OCI-LY3 (cell line): ENCODE results near the gene KRT36.

Experiments
- H2AFZ ChIP-seq: fragments of 200-600, 300-600 bp; shearing (Covaris generic); 2 replicates; pipeline ENCODE4 v1.6.0; 2014; ENCODE audit warnings: antibody characterized with exemption, low read depth, low read length
- H3K27ac ChIP-seq: fragments of 200-600, 300-600 bp; sonication (generic); 2 replicates; pipeline ENCODE4 v1.5.1; 2014; ENCODE audit warnings: mild to moderate bottlenecking, low read length, moderate library complexity, mixed read lengths
- H3K27me3 ChIP-seq: fragments of 200-600, 300-600 bp; sonication (generic); 2 replicates; pipeline ENCODE4 v1.6.1; 2014; ENCODE audit warnings: low read depth, low read length, mixed read lengths
- H3K36me3 ChIP-seq: fragments of 200-600, 300-600 bp; sonication (generic); replicated peaks from 2 replicates; pipeline ENCODE3; 2014; ENCODE audit warnings: low read depth, low read length, mixed read lengths
- H3K4me1 ChIP-seq: fragments of 300-600, 200-600 bp; sonication (generic); 2 replicates; pipeline ENCODE4 v1.6.1; 2014; ENCODE audit warnings: low read length, mixed read lengths
- H3K4me2 ChIP-seq: fragments of 200-600, 300-600 bp; sonication (generic); 2 replicates; pipeline ENCODE4 v1.6.1; 2014; ENCODE audit warnings: low read length, mixed read lengths
- H3K4me3 ChIP-seq: fragments of 300-600, 200-600 bp; sonication (generic); 2 replicates; pipeline ENCODE4 v1.5.1; 2014; ENCODE audit warnings: antibody characterized with exemption, mild to moderate bottlenecking, low read length, moderate library complexity
- H3K79me2 ChIP-seq: fragments of 300-600, 200-600 bp; shearing (Covaris generic); 2 replicates; pipeline ENCODE4 v1.6.1; 2014; ENCODE audit warnings: mild to moderate bottlenecking, low read length, mixed read lengths
- H3K9ac ChIP-seq: fragments of 300-600, 200-600 bp; shearing (Covaris generic); 2 replicates; pipeline ENCODE4 v1.6.0; 2014; ENCODE audit warnings: mild to moderate bottlenecking, low read length, moderate library complexity
- H3K9me3 ChIP-seq: fragments of 200-600, 300-600 bp; shearing (Covaris generic); 2 replicates; pipeline ENCODE4 v1.6.1; 2014; ENCODE audit warnings: low read length, mixed read lengths; ENCODE audit not compliant: insufficient read depth
- H4K20me1 ChIP-seq: fragments of 200-600, 300-600 bp; sonication (generic); 2 replicates; pipeline ENCODE4 v1.6.1; 2016; ENCODE audit warnings: low read length, mixed read lengths; ENCODE audit not compliant: insufficient read depth
- EZH2phosphoT487 ChIP-seq: fragments of 200-600 bp; shearing (Covaris generic); IDR thresholded peaks from 2 replicates; pipeline ENCODE4 v1.6.1; 2018; ENCODE audit warnings: antibody characterized with exemption, mixed run types, low read depth
- TF ChIP-seq, protein P1 (sequence below): fragments of 200-600, 300-600 bp; sonication (generic); IDR thresholded peaks from 2 replicates; pipeline ENCODE4 v1.5.1; 2014; ENCODE audit warnings: antibody characterized with exemption, low read length, low read depth

Gene KRT36

DNA sequence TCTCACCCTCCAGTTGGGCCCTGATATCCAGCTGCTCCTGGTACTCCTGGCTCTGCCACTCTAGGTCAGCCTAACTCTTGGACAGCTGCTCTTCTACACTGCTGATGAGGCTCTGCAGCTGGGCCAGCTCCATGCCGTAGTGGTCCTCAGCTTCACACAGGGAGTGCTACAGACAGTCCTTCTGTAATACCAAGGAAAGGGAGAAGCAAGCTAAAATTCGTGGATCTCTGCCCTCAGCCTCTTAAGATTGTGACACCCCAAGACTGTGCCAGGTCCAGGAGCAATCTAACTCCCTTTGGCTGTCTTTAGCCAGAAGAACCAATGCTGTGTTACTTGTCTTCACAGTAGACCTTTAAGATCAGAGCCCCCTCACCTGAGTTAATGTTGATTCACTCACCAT is 41.2 kb downstream of the KRT36 start:
- Histone ChIP-seq H3K79me2 (no peaks in the 10 kb centered on the region), H3K4me1 (no peaks in the 10 kb centered on the region), H4K20me1 (no peaks in the 10 kb centered on the region), H3K27ac (no peak overlapping the region), H3K27me3 (peaks cover 38% of the 10 kb centered on the region), H3K9ac (no peak overlapping the region), H2AFZ (no peak overlapping the region), H3K36me3 (no peaks in the 10 kb centered on the region), H3K4me3 (no peak overlapping the region), H3K4me2 (no peak overlapping the region), H3K9me3 (no peaks in the 10 kb centered on the region)
- TF ChIP-seq, protein P1, sequence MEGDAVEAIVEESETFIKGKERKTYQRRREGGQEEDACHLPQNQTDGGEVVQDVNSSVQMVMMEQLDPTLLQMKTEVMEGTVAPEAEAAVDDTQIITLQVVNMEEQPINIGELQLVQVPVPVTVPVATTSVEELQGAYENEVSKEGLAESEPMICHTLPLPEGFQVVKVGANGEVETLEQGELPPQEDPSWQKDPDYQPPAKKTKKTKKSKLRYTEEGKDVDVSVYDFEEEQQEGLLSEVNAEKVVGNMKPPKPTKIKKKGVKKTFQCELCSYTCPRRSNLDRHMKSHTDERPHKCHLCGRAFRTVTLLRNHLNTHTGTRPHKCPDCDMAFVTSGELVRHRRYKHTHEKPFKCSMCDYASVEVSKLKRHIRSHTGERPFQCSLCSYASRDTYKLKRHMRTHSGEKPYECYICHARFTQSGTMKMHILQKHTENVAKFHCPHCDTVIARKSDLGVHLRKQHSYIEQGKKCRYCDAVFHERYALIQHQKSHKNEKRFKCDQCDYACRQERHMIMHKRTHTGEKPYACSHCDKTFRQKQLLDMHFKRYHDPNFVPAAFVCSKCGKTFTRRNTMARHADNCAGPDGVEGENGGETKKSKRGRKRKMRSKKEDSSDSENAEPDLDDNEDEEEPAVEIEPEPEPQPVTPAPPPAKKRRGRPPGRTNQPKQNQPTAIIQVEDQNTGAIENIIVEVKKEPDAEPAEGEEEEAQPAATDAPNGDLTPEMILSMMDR: no peak
- no peak for TF ChIP-seq EZH2phosphoT487

DNA sequence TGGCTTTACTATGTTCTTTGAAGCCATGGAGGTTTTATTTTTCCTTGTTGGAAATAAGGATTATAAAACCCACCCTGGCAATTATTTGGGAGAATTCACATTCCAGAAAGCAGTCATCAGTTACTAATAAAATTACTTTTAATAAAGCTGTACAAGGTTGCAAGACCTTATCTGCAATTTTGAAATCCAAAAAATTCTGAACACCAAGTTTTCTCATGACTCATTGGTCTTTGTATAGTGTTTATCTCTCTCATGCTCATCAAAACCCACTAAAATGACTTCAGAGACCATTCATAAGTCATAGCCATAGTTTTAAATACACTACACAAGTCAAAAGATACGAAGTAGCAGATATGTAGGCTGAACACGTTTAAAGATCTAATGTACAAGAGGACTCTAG is 42.9 kb downstream of the KRT36 start:
- H3K9me3 ChIP-seq: no peaks in the 10 kb centered on the region
- no peaks in the 10 kb centered on the region for H3K36me3 ChIP-seq
- TF ChIP-seq EZH2phosphoT487: no peak
- H3K27ac ChIP-seq: no peak overlapping the region
- H3K27me3 ChIP-seq: peaks cover 55% of the 10 kb centered on the region
- no peak overlapping the region for H3K4me3 ChIP-seq
- no peak overlapping the region for H3K9ac ChIP-seq
- H3K4me2 ChIP-seq: no peak overlapping the region
- no peaks in the 10 kb centered on the region for H3K4me1 ChIP-seq
- no peak overlapping the region for H2AFZ ChIP-seq
- no peaks in the 10 kb centered on the region for H3K79me2 ChIP-seq
- H4K20me1 ChIP-seq: no peaks in the 10 kb centered on the region

DNA sequence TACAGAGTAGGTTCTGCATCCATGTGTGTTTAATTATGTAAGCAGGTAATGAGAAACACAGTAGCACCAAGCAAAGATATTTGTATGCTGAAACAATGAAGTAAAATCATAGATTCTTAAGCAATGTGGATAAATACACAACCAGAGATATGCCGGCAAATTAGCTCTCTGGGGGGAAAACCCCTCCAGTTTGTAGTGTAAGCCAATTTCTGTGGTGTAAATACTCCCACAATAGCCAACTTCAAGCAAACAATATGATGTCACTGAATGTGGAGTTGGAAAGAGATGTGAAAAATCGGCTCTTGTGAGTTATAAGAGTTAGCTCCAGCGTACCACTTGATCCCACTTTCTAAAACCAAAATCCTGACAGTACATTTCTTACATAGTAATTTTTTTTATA is 45.1 kb downstream of the KRT36 start:
- Histone ChIP-seq H4K20me1 (no peaks in the 10 kb centered on the region), H2AFZ (no peak overlapping the region), H3K9ac (no peak overlapping the region), H3K36me3 (no peaks in the 10 kb centered on the region), H3K9me3 (no peaks in the 10 kb centered on the region), H3K4me2 (no peak overlapping the region), H3K4me1 (no peaks in the 10 kb centered on the region), H3K27me3 (peaks cover 59% of the 10 kb centered on the region), H3K4me3 (no peak overlapping the region), H3K27ac (no peak overlapping the region), H3K79me2 (no peaks in the 10 kb centered on the region)
- TF ChIP-seq EZH2phosphoT487: no peak
- TF ChIP-seq, protein P1: no peak

DNA sequence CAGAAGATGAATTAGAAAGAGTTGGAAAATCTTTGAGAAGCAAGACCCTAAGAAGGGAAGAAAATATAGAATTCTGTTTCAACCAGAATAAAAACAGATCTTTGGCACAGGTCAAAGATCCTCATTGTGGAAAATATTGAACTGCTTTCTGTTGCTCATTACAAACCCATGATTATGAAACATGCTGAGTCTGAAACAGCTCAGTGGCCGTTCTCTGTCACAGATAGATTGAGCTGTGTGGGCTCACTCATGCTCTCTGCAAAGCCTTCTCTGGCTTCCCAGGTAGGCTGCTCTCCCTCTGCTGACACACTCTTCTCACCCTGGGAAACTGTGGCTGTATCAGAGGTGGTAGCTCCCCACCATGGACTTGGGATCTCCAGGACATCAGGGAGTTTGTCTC is 45.5 kb downstream of the KRT36 start:
- H3K9ac ChIP-seq: no peak overlapping the region
- H3K27me3 ChIP-seq: peaks cover 59% of the 10 kb centered on the region
- H3K79me2 ChIP-seq: no peaks in the 10 kb centered on the region
- H3K4me3 ChIP-seq: no peak overlapping the region
- no peaks in the 10 kb centered on the region for H3K36me3 ChIP-seq
- H3K4me2 ChIP-seq: no peak overlapping the region
- H3K9me3 ChIP-seq: no peaks in the 10 kb centered on the region
- no peak for TF ChIP-seq EZH2phosphoT487
- TF ChIP-seq, protein P1: no peak
- H3K4me1 ChIP-seq: no peaks in the 10 kb centered on the region
- H4K20me1 ChIP-seq: no peaks in the 10 kb centered on the region
- no peak overlapping the region for H2AFZ ChIP-seq
- no peak overlapping the region for H3K27ac ChIP-seq

DNA sequence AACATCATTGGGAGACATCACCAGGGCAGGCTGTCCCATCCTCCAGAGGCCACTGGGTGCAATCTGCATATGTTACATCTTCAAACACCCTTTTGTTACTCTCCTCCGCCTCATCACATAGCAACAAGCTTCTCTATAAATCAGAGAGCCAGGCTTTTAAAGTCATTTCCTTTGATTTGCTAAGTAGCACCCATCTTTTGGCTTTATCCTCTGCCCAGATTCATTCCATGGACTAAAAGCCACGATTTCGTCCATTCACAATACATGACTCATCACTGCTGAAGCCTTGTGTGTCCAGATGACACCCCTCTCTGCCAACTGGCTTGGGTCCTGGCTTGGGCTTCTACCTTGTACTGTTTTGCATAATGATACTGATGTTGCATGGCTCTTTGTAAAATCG is 47.0 kb downstream of the KRT36 start:
- Histone ChIP-seq H3K27me3 (peaks cover 59% of the 10 kb centered on the region), H3K27ac (no peak overlapping the region), H4K20me1 (no peaks in the 10 kb centered on the region), H3K4me2 (no peak overlapping the region), H3K4me3 (no peak overlapping the region), H3K79me2 (no peaks in the 10 kb centered on the region), H3K9me3 (no peaks in the 10 kb centered on the region), H3K9ac (no peak overlapping the region), H3K36me3 (no peaks in the 10 kb centered on the region), H3K4me1 (no peaks in the 10 kb centered on the region), H2AFZ (no peak overlapping the region)
- TF ChIP-seq, protein P1: no peak
- no peak for TF ChIP-seq EZH2phosphoT487
